Measurements from ENCODE around the gene TACR2.

DNA sequence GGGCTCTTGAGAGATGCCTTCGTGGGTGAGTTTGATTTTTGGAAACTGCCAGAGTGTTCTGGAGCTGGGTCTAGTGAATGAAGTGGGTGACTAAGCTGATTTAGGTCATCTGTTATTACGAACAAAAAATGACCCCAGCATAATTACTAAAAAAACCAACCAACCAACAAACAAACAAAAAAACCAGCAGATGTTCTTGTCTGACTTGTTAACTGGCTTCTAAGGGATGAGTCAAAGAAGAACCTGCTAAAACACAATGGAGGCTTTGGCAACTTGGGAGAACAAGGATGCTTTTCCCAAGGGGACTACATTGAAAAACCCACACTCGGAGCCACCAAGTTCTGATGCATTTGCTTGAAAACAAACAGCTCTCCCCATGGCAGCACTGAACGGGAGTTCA, 11.5 kb downstream of the TACR2 start:
- TF ChIP-seq, protein P1, sequence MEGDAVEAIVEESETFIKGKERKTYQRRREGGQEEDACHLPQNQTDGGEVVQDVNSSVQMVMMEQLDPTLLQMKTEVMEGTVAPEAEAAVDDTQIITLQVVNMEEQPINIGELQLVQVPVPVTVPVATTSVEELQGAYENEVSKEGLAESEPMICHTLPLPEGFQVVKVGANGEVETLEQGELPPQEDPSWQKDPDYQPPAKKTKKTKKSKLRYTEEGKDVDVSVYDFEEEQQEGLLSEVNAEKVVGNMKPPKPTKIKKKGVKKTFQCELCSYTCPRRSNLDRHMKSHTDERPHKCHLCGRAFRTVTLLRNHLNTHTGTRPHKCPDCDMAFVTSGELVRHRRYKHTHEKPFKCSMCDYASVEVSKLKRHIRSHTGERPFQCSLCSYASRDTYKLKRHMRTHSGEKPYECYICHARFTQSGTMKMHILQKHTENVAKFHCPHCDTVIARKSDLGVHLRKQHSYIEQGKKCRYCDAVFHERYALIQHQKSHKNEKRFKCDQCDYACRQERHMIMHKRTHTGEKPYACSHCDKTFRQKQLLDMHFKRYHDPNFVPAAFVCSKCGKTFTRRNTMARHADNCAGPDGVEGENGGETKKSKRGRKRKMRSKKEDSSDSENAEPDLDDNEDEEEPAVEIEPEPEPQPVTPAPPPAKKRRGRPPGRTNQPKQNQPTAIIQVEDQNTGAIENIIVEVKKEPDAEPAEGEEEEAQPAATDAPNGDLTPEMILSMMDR (IDR thresholded peaks at IDR 0.05): no peak
- no peak for TF ChIP-seq POLR2A (IDR thresholded peaks at IDR 0.05)
